Effector memory CD4-positive, alpha-beta T cell (primary cell): ENCODE measurements around the gene MACROD2.
"Not testable (repeated sequence)": the region's sequence is repeated elsewhere in the genome, so short reads cannot be mapped to it uniquely, and the experiment has no call there.

ENCODE experiments used
- DNase-seq, 3 donors: peaks; one replicate each; pipeline ENCODE4 v3.0.0-alpha.2; 2020
- H3K27ac ChIP-seq: 2 replicates; pipeline ENCODE4 v1.7.0; 2013; ENCODE audit warnings: mild to moderate bottlenecking, low read length, moderate library complexity; ENCODE audit not compliant: insufficient read depth, poor library complexity, severe bottlenecking
- H3K27me3 ChIP-seq: replicated peaks from 2 replicates; pipeline ENCODE4 v1.7.0; 2013; ENCODE audit warnings: mild to moderate bottlenecking, low read length; ENCODE audit not compliant: insufficient read depth, control insufficient read depth, poor library complexity, severe bottlenecking
- H3K36me3 ChIP-seq: 2 replicates; pipeline ENCODE4 v1.7.0; 2013; ENCODE audit warnings: mild to moderate bottlenecking, low read length, moderate library complexity; ENCODE audit not compliant: control insufficient read depth, insufficient read depth
- H3K4me1 ChIP-seq: 2 replicates; pipeline ENCODE4 v1.7.0; 2013; ENCODE audit warnings: low read length, mild to moderate bottlenecking; ENCODE audit not compliant: control insufficient read depth, insufficient read depth, poor library complexity, severe bottlenecking
- H3K4me3 ChIP-seq: 2 replicates; pipeline ENCODE4 v1.7.0; 2013; ENCODE audit warnings: low read length, low read depth, mild to moderate bottlenecking; ENCODE audit not compliant: insufficient read depth, poor library complexity, severe bottlenecking
- H3K9me3 ChIP-seq: 2 replicates; pipeline ENCODE4 v1.7.0; 2013; ENCODE audit warnings: mild to moderate bottlenecking, low read length, moderate library complexity; ENCODE audit not compliant: control insufficient read depth

MACROD2 gene

DNA sequence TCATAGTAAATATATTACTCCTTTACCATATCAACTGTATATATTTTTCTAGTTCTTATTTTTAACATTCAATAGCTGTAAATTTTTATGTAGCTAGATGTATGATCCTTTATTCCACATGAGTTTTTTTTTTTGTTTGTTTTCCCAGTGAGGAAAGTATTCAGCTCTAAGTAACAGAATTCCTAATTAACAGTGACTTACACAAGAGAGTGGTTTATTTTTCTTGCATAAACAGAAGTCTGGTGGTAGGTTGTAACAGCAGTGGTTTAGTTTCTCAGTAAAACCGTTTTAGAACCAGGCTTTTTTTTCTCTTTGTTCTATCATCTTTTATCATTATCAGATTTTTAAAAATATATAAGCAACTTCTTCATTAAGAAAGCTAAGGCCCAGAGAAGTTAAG is 459.0 kb downstream of the MACROD2 start:
- no peaks in the 10 kb centered on the region for H3K36me3 ChIP-seq
- H3K4me3 ChIP-seq, result no peak overlapping the region
- DNase-seq, result no peak
- H3K27me3 ChIP-seq, result no peaks in the 10 kb centered on the region
- H3K4me1 ChIP-seq, result no peaks in the 10 kb centered on the region
- no peak overlapping the region for H3K27ac ChIP-seq
- no peaks in the 10 kb centered on the region for H3K9me3 ChIP-seq

- not testable (repeated sequence) for H3K27ac ChIP-seq, H3K36me3 ChIP-seq, H3K4me1 ChIP-seq, DNase-seq, H3K9me3 ChIP-seq, H3K4me3 ChIP-seq, H3K27me3 ChIP-seq
Measured at GRCh38 chr20:14467104-14467827, 471.9 kb downstream of the MACROD2 start.

DNA sequence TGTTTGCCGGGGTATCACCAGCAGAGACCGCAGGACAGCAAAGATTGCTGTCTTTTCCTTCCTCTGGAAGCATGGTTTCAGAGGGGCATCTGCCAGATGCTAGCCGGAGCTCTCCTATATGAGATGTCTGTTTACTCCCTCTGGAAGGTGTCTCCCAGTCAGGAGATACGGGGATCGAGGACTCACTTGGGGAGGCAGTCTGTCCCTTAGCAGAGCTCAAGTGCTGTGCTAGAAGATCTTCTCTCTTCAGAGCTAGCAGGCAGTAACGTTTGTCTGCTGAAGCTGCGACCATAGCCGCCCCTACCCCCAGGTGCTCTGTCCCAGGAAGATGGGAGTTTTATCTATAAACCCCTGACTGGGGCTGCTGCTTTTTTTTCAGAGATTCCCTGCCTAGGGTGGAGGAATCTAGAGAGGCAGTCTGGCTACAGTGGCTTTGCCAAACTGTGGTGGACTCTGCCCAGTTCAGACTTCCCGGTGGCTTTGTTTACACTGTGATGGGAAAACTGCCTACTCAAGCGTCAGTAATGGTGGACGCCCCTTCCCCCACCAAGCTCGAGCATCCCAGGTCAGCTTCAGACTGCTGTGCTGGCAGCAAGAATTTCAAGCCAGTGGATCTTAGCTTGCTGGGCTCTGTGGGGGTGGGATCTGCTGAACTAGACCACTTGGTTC is 475.0 kb downstream of the MACROD2 start:
- Histone ChIP-seq H3K4me3 (no peak overlapping the region), H3K36me3 (no peaks in the 10 kb centered on the region), H3K27me3 (no peaks in the 10 kb centered on the region), H3K4me1 (no peaks in the 10 kb centered on the region), H3K27ac (no peak overlapping the region), H3K9me3 (no peaks in the 10 kb centered on the region)
- DNase-seq, result no peak

DNA sequence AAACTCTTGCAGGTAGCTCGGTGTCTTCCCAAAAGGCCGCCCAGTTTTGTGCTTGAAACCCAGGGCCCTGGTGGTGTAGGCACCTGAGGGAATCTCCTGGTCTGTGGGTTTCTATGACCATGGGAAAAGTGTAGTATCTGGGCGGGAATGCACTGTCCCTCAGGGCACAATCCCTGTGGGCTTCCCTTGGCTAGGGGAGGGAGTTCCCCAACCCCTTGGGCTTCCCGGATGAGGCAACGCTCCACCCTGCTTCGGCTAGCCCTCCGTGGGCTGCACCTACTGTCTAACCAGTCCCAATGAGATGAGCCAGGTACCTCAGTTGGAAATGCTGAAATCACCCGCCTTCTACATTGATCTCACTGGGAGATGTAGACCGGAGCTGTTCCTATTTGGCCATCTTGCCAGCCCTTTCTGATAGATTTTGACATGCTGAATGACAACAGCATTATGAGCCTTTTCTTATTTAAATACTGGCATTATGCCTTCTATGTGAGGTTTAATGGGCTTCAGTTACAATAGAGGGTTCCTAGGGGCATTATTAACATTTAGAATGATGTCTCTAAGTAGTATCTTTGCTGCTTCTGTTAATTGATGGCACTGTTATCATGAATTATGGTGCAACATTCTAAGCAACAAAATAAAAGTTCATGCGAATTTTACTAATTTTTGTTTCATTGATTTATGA is 475.8 kb downstream of the MACROD2 start:
- Histone ChIP-seq H3K27ac (no peak overlapping the region), H3K27me3 (no peaks in the 10 kb centered on the region), H3K36me3 (no peaks in the 10 kb centered on the region), H3K4me1 (no peaks in the 10 kb centered on the region), H3K4me3 (no peak overlapping the region), H3K9me3 (no peaks in the 10 kb centered on the region)
- no peak for DNase-seq

GRCh38 chr20:14477125-14477524 is 481.8 kb downstream of the MACROD2 start:
- no peaks in the 10 kb centered on the region for H3K4me1 ChIP-seq
- H3K27me3 ChIP-seq, result no peaks in the 10 kb centered on the region
- H3K36me3 ChIP-seq, result no peaks in the 10 kb centered on the region
- no peak overlapping the region for H3K27ac ChIP-seq
- H3K4me3 ChIP-seq, result no peak overlapping the region
- DNase-seq, result no peak
- H3K9me3 ChIP-seq, result no peaks in the 10 kb centered on the region

DNA sequence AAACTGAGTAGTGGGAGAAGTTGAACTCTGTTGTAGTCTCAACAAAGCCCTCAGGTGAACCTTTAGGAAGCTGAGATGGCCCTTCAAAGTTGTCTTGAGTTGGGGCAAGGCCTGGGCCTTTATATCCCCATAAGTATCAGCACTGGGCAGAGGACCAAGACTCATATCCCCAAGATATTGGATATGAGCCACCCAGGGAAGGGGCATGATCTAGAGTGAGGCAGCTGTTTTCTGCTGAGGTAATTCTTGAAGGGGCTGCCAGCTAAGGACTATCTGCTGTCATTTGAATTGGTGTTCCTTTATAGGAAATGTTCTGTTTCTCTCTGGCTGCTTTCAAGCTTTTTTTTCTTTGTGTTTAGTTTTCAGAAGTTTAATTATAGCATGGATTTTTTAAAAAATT is 482.8 kb downstream of the MACROD2 start:
- DNase-seq, result no peak
- no peak overlapping the region for H3K27ac ChIP-seq
- H3K4me1 ChIP-seq, result no peaks in the 10 kb centered on the region
- H3K27me3 ChIP-seq, result no peaks in the 10 kb centered on the region
- H3K36me3 ChIP-seq, result no peaks in the 10 kb centered on the region
- H3K9me3 ChIP-seq, result no peaks in the 10 kb centered on the region
- H3K4me3 ChIP-seq, result no peak overlapping the region

DNA sequence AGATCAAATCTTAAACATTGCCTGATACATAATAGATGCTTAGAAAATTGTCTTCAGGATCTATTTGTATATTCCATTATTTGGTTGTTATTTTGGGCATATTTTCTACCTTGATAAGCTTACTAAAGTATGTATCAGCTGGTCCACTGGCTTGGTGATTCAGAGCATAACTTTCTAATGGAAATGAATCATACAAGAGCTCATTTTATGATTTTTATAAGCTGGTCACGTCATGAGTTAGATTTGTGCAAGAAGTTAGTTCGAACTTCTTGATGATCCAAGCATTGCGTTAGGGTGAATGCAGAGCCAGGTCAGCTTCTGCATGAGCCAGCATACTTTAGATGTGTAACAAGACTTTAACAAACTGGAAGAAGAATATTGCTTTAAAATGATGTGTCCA is 486.5 kb downstream of the MACROD2 start:
- Histone ChIP-seq H3K36me3 (no peaks in the 10 kb centered on the region), H3K4me3 (no peak overlapping the region), H3K27me3 (no peaks in the 10 kb centered on the region), H3K27ac (no peak overlapping the region), H3K9me3 (no peaks in the 10 kb centered on the region), H3K4me1 (no peaks in the 10 kb centered on the region)
- DNase-seq, result no peak

GRCh38 chr20:14488212-14488611 is 492.9 kb downstream of the MACROD2 start:
- H3K9me3 ChIP-seq, result no peaks in the 10 kb centered on the region
- H3K27me3 ChIP-seq, result no peaks in the 10 kb centered on the region
- no peaks in the 10 kb centered on the region for H3K4me1 ChIP-seq
- no peaks in the 10 kb centered on the region for H3K36me3 ChIP-seq
- H3K27ac ChIP-seq, result no peak overlapping the region
- DNase-seq, result no peak
- no peak overlapping the region for H3K4me3 ChIP-seq

GRCh38 chr20:14488756-14489479 is 493.6 kb downstream of the MACROD2 start:
- H3K36me3 ChIP-seq, result no peaks in the 10 kb centered on the region
- H3K9me3 ChIP-seq, result no peaks in the 10 kb centered on the region
- no peaks in the 10 kb centered on the region for H3K4me1 ChIP-seq
- no peak for DNase-seq
- no peaks in the 10 kb centered on the region for H3K27me3 ChIP-seq
- H3K4me3 ChIP-seq, result no peak overlapping the region
- H3K27ac ChIP-seq, result no peak overlapping the region
